Right ventricle myocardium superior (tissue), 1 donor: Measurements from ENCODE around the gene RYR2. TPM values are rescaled to one million over a fixed set of nuclear protein-coding genes. Genes with fewer than 3 reads are reported as not detected.
A peak's percentile ranks its signal among the peaks of the same experiment; 100 is the strongest.
"Not testable (repeated sequence)": the region's sequence is repeated elsewhere in the genome, so short reads cannot be mapped to it uniquely, and the experiment has no call there.

Source experiments
- ATAC-seq: fragments of 200-7000 bp; cut with Tn5 transposase; one replicate; pipeline ENCODE4 v1.9.1; 2020; ENCODE audit warnings: mild to moderate bottlenecking; ENCODE audit not compliant: poor library complexity
- DNase-seq: peaks from one replicate; pipeline ENCODE4 v3.0.0-alpha.2; 2020
- intact Hi-C: fragments of 100-400 bp; cut with DNase I; formaldehyde crosslinking; loops from one replicate; pipeline ENCODE4 v1.11.2; 2022
- total RNA-seq: library from RNA; stranded (reverse); fragmentation: NEBNext Ultra II Directional; extraction: Animal tissue kit (Norgen Biotek cat#: 25700); gene quantifications from one replicate; pipeline ENCODE4 v1.2.1, GENCODE V29; 2021
- donor health status: DM: no; HTN: yes; CAD: no; lungs with severe emphysema.

Gene RYR2
- total RNA-seq, 1 donor from 2014 or later = 744 TPM

DNA sequence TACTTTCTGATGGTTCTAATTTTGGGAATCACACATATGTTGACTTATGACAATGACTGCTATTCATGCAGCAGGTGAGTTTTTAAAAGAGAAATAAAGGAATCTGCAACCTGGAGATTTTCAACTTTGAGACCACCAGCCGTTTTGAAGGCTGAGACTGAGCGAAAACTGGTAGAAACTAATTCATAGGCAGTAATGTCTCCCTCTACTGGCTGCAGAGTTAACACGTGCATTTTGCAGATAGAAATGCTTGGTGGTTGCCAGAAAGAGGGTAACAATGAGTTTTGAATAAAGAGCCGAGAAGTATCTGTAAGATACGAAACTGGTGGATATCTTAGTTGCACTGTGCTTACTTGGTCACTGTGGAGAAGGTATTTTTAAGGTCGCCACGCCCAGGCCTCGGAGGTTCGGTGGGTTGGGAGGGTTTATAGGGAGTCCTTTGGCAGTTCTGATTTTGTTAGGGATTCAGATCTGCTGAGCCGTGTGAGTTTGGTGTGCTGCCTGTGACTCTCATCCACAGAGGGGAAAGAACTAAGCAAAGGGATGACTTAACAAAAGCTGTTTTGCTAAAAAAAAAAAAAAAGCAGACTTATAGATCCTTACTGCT lies 83.0 kb downstream of the RYR2 start:
- intact Hi-C loops = no loop called here
- DNase-seq (no peak), ATAC-seq (peak; percentile 6)

DNA sequence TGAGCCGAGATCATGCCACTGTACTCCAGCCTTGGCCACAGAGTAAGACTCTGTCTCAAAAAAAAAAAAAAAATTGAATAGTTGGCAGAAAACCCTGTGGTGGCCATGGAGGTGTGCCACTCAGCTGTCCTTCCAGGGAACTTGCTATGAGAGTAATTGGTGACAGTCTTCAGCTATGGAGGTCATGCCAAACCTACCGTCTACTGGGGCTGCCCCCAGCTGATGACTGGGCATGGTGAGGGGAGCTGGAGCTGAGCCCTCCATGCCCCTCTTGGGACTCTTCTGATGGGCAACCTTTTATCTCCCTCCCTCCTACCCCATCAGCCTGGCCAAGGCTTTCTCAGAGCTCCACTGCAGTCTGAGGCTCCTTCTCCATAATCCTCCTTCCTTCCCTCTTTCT lies 84.2 kb downstream of the RYR2 start:
- ATAC-seq = peak; percentile 26
- intact Hi-C loops = no loop called here

DNA sequence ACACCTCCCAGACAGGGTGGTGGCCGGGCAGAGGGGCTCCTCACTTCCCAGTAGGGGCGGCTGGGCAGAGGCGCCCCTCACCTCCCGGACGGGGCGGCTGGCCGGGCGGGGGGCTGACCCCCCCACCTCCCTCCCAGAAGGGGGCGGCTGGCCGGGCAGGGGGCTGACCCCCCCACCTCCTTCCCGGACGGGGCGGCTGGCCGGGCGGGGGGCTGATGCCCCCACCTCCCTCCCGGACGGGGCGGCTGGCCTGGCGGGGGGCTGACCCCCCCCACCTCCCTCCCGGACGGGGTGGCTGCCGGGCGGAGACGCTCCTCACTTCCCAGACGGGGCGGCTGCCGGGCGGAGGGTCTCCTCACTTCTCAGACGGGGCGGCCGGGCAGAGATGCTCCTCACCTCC lies 85.3 kb downstream of the RYR2 start:
- intact Hi-C loops, ATAC-seq, DNase-seq: not testable (repeated sequence)

More for the DNA sequence above, 84.2 kb downstream of the RYR2 start:
- DNase-seq = no peak

DNA sequence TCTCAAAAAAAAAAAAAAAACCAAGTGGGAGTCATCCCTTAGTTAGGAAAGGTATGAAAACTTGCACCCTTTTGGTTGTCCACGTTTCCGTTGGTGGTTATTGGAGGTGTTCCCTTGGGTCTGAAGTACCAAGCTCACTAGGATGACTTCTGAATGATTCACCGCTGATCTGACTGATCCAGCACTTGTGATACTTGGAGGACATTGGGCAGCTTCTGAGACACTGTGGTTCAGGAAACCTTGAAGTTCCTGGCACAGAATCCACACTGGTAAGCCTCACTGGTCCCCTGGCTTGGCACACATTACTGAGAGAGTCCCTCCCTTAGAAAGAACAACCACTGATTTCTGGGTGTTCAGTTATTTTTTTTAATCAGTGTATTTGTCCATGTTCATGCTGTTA lies 91.9 kb downstream of the RYR2 start:
- ATAC-seq = no peak
- intact Hi-C loops = no loop called here
- DNase-seq = no peak

DNA sequence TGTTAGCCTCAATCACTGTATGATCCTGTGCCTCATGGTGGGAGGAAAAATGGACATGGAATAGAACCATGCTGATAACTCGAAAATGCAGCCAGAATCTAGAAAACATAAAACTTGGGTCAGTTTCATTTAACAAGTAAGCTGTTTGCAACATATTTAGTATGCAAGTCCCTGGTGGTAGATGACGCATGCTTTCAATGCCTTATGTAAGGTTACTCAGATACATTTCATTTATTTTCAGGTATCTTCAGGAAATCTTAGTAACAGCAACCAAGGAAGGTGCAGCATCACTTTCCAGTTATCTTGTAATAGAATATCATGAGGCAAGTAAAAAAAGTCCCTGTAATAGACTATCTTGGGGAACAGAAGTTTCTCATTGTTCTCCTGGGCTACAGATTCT lies 92.9 kb downstream of the RYR2 start:
- ATAC-seq (no peak), DNase-seq (no peak)
- intact Hi-C loops = no loop called here

DNA sequence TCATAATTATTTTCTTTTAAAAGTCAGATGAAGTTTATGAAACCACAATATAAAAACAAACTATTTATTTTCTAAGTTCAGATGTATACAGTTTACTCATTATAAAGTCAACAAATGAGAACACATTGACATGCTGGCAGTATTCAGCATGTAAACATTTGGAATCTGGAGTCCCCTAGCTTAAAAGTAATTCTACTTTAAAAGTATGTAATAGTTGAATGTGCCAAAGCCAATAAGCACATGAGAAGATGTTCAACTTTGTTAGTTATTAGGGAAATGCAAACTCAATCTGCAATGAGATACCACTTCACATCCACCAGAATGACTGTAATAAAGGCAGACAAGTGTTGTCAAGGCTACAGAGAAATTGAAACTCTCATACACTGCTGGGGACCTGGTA lies 96.6 kb downstream of the RYR2 start:
- DNase-seq (no peak), ATAC-seq (no peak)
- intact Hi-C loops = no loop called here

DNA sequence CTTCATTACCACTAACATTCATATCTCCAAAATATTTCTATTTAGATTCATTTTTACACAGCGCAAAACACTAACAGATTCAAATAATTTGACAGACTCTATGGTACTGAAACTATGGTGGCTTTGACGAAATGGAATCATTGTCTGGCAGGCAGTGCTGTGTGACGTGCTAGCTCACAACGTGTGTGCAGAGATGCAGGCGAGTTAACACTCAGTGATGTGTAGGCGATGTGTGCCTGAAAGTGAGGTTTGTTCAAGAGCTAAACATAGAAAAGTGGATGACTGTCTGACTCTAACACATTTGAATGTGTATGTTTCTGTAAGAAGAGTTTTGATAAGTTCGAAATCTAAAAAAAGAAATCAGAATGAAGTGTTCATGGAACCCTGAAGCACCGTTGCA lies 97.7 kb downstream of the RYR2 start:
- intact Hi-C loops = no loop called here
- ATAC-seq (no peak), DNase-seq (no peak)

DNA sequence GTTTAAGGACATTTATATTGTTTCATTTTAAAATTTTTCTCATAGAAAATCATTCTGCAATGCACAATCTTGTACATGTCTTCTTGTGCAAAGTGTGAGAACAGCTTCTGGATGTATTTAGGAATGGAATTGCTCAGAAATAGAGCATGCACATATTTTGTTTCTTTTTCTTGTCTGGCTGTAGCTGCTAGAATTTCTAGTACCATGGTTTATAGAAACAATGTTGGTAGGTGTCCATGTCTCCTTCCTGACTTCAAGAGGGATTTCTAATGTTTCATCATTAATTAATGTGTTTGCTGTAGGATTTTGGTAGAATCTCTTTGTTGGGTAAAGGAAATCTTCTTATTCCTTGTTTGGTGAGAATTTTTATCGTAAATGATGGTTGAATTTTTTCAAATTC lies 99.0 kb downstream of the RYR2 start:
- DNase-seq (no peak), ATAC-seq (no peak)
- intact Hi-C loops = no loop called here

DNA sequence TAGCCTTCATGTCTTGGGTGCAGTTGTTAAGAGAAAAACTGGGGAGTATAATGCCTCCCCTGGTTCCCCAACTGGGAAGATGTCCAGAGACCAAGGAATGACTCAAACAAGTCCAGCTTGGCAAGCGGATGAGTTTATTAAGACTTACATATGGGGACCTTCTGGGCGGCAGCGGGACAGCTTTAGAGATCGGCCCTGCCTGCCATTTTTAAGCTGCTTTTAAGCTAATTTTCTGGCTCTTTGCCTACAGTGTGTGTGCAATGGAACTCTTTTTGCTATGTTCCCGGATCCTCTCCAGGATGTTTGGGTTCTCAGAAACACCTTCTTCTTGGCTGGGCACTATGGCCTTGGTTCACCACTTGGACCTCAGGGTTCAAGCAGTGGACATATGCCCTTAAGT lies 99.5 kb downstream of the RYR2 start:
- no peak for DNase-seq

DNA sequence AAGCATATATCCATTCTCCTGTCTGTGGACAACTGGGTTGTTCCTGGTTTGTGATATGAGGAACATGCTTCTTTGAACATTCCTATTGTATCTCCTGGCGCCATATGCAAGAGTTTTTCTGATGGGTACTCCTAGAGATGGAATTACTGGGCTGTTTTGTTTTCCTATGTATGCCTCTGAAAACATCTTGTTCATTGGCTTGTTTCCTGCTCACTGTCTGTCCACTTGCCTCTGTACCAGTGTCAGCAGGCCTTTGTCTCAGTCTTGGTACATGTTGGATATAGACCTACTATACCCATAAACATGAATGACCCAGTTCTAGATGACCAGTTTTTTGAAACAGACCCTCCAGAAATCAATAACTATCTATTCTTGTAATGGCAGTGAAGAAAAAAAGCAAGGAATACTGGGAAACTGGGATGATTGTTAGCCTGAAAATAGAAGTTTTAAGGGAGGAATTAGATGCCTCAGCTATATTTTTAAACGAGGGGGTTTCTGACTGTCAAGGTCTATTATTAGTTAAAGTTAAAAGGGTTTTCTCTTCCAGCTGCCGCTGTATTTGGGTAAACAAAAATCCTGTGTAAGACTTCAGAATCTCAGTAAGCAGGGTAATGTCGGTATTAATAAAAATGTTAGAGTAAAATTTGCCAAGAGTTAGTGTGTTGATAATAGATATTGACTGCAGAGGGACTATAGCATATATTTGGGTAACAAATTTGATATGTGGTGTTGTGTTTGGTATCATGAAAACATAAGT lies 103.6 kb downstream of the RYR2 start:
- DNase-seq = no peak
- intact Hi-C loops = no loop called here
- ATAC-seq = peak; percentile 7

More for the DNA sequence above, 99.5 kb downstream of the RYR2 start:
- ATAC-seq = no peak
- intact Hi-C loops = no loop called here

DNA sequence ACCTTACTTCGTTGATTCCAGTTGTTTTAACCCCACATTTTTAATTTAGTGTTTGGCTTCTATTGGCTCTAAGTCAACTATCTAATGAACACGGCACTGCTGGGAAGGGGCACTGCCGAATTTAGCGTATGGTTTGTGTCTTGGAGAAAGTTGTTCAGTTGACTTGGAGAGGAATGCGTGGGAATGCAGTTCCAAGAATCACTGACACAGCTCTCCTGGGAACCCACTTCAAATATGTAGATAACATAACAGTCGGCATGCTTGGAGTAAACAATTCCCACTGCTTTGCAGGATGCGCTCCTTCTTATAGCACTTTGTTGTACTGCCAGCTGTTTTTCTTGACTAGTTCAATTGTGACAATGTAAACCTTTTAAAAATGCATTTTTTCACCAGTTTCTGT lies 104.3 kb downstream of the RYR2 start:
- intact Hi-C loops = no loop called here
- ATAC-seq (peak; percentile 42), DNase-seq (no peak)

DNA sequence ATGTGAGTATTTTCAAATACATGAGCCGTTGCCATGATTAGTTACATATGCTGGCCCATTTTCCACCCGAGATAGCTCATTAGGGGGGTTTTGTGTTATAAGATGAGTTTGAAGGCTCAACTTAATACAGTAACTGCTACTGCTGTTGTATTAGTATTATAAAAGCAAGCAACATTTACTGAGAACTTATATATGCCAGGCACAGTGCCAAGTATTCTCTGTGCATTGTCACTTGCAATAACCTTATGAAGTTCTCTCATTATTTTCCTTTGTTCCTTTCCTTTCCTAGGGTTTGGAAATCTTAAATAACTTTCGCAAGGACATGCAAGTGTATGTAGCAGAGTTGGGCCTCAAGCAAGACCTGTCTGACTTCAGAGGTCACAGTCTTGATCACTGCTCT lies 107.9 kb downstream of the RYR2 start:
- intact Hi-C loops = no loop called here
- DNase-seq = no peak
- no peak for ATAC-seq

DNA sequence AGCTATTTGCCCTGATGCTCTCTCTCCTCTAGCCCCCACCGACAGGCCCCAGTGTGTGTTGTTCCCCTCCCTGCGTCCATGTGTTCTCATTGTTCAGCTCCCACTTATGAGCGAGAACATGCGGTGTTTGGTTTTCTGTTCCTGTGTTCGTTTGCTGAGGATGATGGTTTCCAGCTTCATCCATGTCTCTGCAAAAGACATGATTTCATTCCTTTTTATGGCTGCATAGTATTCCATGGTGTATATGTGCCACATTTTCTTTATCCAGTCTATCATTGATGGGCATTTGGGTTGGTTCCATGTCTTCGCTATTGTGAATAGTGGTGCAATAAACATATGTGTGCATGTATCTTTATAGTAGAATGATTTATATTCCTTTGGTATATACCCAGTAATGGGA lies 110.0 kb downstream of the RYR2 start:
- DNase-seq, intact Hi-C loops, ATAC-seq: not testable (repeated sequence)

DNA sequence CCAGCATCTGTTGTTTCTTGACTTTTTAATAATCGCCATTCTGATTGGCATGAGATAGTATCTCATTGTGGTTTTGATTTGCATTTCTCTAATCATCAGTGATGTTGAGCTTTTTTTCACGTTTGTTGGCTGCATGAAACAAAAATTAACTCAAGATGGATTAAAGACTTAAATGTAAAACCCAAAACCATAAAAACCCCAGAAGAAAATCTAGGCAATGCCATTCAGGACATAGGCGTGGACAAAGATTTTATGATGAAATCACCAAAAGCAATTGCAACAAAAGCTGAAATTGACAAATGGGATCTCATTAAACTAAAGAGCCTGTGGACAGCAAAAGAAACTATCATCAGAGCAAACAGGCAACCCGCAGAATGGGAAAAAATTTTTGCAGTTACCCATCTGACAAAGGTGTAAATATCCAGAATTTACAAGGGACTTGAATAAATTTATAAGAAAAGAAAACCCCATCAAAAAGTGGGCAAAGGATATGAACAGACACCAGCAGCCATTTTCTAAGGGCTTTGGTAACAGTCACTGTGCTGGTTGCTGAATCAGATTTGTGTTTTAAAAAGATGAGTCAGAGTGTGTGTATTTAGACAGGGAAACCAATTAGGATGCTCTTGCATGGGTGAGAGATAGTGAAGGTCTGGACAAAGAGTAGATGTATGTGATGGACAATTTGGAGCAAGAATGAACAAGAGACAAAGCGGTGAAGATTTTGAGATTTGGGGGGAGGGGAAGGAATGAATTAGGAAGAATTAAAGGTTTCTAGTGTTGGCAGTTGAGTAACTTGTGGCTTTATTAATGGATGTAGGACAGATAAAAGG lies 110.7 kb downstream of the RYR2 start:
- DNase-seq = no peak
- intact Hi-C loops = no loop called here
- no peak for ATAC-seq

DNA sequence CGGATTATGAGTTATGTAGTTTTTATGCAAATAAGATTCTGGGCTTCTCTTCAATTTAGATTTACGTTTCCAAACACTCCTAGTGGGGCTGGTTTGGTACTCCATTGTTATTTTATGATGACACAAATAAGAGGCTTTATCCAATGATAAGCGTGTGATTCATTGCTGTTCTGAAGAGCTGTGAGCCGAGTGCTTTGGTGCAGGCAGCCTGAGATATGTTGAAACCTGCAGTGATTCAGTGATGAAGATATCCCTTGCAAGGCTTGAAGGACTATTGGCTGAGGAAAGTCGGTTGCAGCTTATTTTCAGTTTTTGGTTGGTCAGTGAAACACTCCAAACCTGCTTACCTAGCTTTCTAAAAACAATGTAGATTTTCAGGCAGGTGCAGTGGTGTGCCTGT lies 112.2 kb downstream of the RYR2 start:
- DNase-seq (no peak), ATAC-seq (peak; percentile 2)
- intact Hi-C loops = no loop called here

DNA sequence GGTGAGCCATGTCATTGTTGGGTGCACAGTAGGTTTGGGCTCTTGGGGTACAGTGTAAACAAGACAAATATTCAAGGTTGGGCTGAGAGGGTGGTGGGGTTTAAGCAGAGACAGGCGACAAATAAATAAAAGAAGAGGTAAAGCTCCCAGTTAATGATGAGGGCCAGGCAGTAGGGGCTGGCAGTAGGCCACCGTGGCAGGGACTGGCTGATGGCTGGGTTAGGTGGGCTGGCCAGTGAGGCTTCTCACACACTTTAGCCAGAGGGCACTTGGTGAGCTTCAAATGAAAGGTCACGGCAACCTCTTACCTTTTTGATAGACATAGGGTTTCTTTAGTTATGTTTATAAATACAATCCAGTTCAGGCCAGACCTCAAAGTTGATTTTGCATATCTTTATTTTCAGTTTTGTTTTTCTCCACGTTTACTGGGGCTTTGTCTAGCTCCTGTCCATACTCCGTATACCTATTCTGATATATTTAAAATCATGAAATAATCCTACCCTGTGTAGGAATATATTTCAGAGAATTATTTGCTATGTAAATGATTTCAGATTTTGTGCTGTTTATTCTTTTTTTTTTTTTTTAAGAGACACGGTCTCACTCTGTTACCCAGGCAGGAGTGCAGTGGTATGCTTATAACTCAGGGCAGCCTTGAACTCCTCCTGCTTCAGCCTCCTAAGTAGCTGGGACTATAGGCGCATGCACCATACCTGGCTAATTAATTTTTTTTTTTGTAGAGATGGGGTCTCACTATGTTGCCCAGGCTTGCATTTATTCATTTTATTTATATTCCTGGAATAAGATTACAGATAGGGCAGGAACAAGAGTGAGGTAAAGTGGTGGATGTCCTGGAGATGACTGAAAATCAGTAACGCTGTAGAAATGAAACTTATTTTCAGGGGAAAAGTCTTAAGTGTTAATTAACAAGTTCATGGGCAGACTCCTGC lies 122.7 kb downstream of the RYR2 start:
- intact Hi-C loops = no loop called here
- DNase-seq (no peak), ATAC-seq (peak; percentile 33)

DNA sequence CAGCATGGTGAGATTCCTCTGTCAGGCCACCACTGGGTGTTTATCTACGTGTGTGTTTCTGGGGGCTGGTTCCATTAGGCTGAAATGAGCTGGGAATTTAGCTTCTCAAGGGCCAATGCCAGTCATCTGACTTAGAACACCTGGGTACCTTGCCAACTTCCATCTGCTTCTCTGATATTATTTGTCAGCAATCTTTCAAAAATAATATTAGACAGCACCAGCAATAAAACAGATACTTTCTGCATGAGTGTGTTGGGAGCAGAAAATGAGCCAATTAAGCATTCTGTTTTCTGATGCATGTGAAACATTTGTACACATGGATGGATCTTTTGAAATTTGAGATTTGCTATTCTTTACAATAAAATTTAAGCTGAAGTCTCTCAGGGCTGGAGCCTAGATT lies 124.1 kb downstream of the RYR2 start:
- ATAC-seq (no peak), DNase-seq (no peak)
- intact Hi-C loops = no loop called here

DNA sequence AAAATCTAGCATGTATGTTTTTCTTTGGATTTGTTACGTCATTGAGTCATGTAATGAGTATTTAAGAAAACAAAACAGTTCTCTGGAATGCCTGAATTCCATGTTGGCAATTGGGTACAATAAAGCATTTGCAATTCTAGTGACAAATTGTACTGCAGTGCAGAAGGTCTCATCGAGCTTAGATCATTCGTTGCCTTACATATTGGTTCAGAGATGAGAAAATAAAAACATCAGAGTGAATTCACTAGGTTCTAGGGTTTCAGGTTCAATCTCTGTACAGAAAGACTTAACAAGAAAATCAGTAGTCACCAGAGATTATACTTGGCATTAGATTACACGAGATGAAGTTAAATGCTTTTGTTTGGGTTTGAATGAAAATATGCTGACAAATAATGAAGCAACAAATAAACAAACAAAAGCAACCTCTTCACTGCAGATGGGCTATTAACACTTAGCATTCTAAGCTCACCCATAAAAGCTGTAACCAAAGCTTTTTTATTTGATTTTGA lies 124.7 kb downstream of the RYR2 start:
- intact Hi-C loops = no loop called here
- ATAC-seq (no peak), DNase-seq (no peak)

DNA sequence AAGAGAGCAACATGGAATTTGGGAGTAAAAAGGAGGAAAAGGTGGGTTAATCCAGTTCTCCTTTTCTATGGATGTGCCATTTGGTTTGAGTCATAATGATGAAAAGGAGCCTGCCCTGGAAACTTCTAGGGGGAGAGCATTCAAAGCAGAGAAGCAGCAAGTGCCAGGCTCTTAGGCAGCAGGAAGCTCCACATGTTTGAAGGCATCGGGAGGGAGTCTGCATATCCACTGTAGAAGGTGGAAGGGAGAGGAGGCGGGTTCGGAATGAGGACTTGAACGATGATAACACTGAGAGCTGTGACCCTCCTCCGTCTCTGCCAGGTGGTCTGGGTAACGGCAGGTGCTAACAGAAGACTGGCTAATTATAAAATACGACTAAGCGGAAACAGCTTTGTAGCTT lies 128.2 kb downstream of the RYR2 start:
- intact Hi-C loops = no loop called here
- no peak for ATAC-seq
- no peak for DNase-seq
